Measurements from ENCODE around the gene ATP8A2.

Gene ATP8A2

DNA sequence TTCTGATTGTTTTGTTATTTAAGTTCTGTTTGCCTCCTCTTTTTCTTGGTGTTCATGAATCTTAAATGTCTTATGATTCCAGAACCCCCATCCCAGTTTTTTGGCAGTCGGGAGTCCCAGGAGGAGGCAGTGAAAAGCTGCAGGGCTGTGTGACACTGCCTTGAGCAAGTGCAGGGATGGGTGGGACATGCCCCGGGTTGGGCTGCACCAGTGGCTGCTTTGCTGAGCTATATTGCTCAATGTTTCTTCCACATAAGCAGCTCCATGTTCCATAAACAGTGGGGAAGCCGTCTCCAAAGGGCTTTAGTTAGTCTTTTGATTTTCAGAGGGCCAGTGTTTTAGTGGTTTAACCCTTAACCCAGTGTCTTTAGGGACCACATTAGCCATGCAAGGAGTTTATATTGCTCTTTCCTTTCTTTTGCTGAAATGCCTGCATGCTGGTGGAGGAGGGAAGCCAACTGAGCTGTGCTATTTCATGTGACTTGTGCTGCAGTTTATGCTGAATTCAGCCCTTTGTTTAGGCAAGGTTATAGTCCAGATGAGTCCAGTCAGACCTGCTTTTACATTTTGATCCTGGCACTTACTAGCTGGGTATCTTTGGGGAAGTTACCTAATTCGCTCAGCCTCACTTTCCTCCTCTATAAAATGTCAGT is 13.1 kb downstream of the ATP8A2 start:
- no peak for DNase-seq

- no peak for DNase-seq
Observed at GRCh38 chr13:25391932-25392331, 20.2 kb downstream of the ATP8A2 start.

GRCh38 chr13:25394402-25395060 is 22.8 kb downstream of the ATP8A2 start:
- no peak for DNase-seq

GRCh38 chr13:25397763-25398162 is 26.0 kb downstream of the ATP8A2 start:
- no peak for DNase-seq

GRCh38 chr13:25400925-25401324 is 29.2 kb downstream of the ATP8A2 start:
- no peak for DNase-seq

DNA sequence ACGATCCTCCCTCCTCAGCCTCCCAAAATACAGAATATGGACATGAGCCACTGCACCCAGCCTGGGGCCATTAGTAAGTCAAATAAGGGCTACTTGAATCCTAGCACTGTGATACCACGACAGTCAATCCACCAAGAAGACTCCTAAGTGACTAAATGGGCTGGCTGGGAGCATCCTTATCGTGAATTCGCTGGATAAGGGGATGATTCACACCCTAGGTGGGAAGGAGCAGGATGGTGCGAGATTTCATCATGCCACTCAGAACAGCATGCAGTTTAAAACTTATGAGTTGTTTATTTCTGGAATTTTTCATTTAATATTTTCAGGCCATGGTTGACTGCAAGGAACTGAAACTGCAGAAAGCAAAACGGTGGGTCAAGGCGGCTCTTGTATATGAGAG is 30.2 kb downstream of the ATP8A2 start:
- no peak for DNase-seq

DNA sequence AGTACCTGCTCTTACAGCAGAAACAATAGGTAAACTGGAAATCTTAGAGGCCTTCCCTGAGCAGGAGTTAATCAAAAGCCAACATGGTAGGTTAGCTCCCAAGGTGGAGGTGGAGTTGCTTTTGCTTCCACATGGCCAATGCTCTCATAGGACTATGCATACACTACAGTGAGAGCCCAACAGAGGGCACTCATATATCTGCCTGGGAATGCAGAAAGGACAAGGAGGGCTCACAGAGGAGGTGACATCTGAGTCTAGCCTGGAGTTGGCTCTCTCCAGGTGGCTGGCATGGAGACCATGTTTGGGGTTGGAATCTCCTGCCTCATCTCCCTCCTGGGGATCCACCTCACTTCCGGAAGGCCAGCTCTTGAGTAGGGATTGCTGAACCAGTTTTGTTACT is 34.6 kb downstream of the ATP8A2 start:
- no peak for DNase-seq

- no peak for DNase-seq
Observed at GRCh38 chr13:25409938-25410337, 38.2 kb downstream of the ATP8A2 start.

GRCh38 chr13:25415241-25415640 is 43.5 kb downstream of the ATP8A2 start:
- DNase-seq = no peak

DNA sequence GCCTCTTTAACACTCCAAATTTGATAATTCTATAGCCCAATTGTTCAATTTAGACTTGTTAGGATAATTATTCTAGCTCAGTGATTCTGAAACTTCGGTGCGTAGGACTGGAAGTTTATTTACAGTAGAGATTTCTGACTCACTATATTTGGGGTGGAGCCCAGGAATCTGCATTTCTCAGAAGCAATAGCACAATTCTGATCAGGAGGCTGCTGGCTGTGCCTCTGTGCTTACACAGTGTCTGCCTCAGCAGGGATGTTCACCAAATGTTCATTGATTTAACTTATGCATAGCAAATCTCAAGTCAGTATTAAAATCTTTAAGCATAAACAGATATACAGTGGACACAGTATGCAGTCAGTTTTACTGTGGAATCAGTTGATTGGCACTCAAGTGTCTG is 45.8 kb downstream of the ATP8A2 start:
- DNase-seq = no peak

DNA sequence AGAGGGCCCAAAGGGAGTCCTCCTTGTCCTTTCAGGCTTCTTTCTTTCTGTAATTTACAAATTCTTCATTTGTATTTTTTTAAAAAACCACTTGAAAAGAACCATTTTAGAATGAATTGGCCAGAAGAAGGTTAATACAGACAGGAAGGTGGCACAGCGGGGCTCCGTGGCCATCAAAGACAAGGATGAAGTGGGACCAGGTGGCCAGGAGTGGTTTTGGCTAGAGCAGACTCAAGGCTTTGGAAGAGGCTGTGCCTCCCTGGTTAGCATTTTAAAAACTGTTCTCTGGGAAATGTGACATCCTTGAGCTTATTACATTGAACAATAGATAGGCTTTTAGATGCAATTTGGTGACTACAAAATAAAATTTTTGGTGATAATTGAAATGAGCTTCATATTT is 48.4 kb downstream of the ATP8A2 start:
- no peak for DNase-seq

DNA sequence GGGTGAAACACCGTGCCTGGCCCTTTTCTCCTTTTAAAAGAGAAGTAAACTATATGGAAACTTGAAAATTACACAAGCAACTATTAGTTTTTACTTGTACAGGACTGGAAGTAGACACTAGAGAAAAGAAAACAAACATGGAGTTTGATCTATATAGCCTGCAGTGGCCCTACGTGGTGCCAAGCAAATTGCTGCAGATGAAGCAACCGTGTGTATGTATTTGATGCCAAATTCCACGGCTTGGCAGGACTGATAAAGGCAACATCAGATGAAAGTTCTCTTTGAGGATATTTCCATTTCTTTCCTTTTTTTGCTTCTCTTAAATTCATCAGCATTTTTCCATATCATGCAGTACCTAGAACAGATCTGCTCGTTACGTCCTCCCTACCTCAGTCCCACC is 49.8 kb downstream of the ATP8A2 start:
- no peak for DNase-seq

DNA sequence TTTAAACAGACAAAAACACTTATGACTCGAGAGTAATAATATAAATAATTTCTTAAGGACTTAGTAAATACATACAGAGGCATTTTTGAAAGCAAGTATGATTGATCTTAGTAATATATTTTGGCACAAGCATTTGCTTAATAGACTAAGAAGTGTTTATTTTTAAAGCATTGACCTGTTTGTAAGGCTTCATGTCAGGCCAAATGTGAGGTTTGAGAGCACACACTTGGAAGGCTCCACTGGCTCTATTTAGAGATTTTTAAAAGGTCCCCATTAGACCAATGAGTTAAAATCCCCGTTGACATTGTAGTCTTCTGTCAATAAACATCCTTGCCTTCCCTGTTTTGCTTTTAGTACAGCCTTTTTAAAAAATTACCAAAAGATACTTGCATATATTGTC is 50.4 kb downstream of the ATP8A2 start:
- DNase-seq = no peak

DNA sequence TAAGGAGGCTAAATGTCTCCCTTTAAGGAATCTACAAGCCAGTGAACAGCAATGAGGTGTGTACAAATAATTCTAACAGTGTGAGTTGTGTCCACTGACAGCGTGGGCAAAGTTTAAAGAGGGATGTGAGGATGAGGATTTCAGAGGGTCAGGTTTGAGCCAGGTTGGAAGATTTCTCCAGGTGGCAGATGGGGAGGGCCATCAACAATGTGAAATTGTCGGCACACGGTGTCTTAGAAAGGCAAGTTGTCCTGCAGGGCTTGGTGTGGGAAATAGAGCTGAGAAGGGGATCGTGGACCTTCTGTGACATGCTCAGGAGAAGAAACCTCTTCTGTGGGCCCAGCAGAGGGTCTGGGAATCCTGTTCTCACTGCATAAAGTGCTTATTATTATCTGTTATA is 52.1 kb downstream of the ATP8A2 start:
- DNase-seq = no peak

DNA sequence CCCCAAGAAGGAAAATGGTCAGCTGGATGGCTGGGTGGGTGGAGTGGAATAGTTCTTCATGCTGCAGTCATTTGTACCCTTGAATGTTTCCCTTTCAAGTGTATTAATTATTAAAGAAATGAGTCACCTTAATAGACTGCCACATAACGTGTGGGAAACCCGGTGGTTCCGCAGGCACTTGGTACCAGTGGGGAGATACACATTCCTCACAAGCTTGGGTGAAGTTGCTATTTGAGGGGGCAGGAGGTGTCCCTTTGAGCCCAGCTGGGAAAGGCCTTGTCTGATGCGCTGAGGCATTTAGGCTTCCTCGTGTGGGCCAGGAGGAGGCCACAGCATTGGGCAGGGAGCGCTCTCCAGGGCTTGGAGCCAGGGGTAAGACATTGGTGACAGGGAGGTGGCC is 57.7 kb downstream of the ATP8A2 start:
- no peak for DNase-seq

DNA sequence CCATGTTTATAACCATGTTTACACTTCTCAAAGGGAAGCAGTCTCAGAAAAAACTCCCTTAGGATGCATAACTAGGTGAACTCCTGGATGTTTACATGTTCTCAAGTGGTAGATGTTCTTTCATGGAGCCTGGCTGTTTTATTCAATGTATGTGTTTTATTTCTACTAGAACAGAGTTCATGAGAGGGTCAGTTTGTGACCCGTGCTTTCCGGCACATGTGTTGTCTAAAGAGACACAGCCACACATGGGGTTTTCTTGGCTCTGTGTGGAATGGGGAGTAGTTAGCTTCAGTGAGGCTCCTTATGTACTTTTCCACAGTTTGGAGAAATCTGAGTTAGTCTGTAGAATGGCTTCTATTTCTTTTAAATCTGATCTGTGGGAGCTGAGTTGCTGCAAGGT is 60.9 kb downstream of the ATP8A2 start:
- DNase-seq = no peak

DNA sequence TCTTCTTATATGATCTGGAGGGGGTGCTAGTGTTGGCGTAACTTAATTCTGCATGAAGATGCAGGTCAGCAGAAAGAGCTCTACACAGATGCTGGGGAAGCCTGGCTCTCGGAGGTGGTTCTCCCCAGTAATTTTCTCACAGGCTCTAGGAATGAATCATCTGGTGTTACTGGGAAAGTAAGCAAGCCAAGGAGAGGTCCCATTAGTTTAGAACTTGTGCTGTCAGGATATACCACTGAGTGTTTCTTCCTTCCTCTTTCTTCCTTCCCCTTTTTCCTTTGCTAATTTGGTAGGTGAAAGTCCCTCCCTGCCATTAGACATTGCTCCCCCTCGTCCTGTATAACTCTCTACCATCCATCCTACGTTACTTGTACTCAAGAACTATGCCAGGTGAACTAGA is 68.3 kb downstream of the ATP8A2 start:
- DNase-seq = no peak

- no peak for DNase-seq
Observed at GRCh38 chr13:25446261-25446660, 74.5 kb downstream of the ATP8A2 start.

- no peak for DNase-seq
Observed at GRCh38 chr13:25447396-25447795, 75.6 kb downstream of the ATP8A2 start.

- DNase-seq = no peak
Observed at GRCh38 chr13:25453850-25454365, 82.1 kb downstream of the ATP8A2 start.

DNA sequence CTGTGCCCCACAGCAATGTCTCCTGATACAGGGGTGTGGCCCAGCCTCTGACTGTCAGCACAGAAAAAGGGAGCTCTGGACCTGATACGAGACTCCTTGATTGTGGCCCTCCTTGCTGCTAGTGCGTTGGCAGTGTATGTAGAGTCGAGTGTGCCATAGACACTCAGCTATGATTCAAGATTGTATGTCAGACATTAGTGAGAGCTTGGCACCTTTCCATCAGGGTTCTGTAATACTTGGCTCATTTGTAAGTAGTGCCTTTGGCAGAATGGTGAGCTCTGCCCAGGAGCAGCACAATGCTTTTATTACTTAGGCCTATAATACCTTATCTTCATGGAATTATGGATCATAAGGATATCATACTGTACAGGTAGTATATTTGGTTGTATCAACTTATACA is 83.4 kb downstream of the ATP8A2 start:
- no peak for DNase-seq

DNA sequence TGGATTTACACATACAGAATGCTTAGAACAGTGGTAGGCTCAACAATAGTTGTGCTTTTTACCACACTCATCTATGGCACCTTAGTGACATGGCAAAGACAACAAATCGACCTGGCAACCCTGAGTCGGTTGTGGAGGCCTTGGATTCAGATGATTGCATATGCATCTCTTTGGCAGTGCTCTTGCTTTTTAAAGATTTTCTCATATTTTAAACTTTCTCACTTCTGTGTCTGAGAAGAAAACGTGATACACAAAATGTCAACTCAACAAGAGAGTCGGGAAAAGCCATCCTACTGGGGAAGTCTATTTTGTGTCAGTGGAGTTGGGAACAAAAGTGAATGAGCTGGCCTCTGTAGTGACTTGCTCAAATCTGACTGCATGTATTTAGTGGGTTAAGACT is 85.8 kb downstream of the ATP8A2 start:
- DNase-seq = no peak

- DNase-seq = no peak
Observed at GRCh38 chr13:25462301-25463125, 90.7 kb downstream of the ATP8A2 start.

GRCh38 chr13:25463496-25463895 is 91.7 kb downstream of the ATP8A2 start:
- DNase-seq = no peak
